H9 (cell line): ENCODE data around the gene CDK17. TPM values are rescaled to one million over a fixed set of nuclear protein-coding genes. Genes with fewer than 3 reads are reported as not detected.

Experiments used
- DNase-seq: peaks from one replicate; pipeline ENCODE4 v3.0.0-alpha.2; 2017
- H2AFZ ChIP-seq: one replicate; pipeline ENCODE4 v1.6.1; 2013; ENCODE audit warnings: mild to moderate bottlenecking, low read length, control low read depth, moderate library complexity
- H2AK5ac ChIP-seq: 2 replicates; pipeline ENCODE4 v1.6.1; 2013; ENCODE audit warnings: low read length, control low read depth, mixed read lengths; ENCODE audit not compliant: insufficient read length
- H2BK120ac ChIP-seq: one replicate; pipeline ENCODE4 v1.6.1; 2013; ENCODE audit warnings: low read depth, mild to moderate bottlenecking, low read length, control low read depth, inconsistent platforms; ENCODE audit not compliant: poor library complexity, severe bottlenecking
- H2BK12ac ChIP-seq: 2 replicates; pipeline ENCODE4 v1.6.1; 2013; ENCODE audit warnings: low read length, control low read depth, mixed read lengths, low read depth; ENCODE audit not compliant: insufficient read length
- H2BK15ac ChIP-seq: 2 replicates; pipeline ENCODE4 v1.6.1; 2013; ENCODE audit warnings: low read depth, low read length, control low read depth
- H2BK20ac ChIP-seq: one replicate; pipeline ENCODE4 v1.6.1; 2013; ENCODE audit warnings: low read depth, mild to moderate bottlenecking, low read length, control low read depth, inconsistent platforms; ENCODE audit not compliant: poor library complexity, severe bottlenecking
- H2BK5ac ChIP-seq: 2 replicates; pipeline ENCODE4 v1.6.1; 2013; ENCODE audit warnings: low read length, control low read depth, mixed read lengths; ENCODE audit not compliant: insufficient read length
- H3K14ac ChIP-seq: 2 replicates; pipeline ENCODE4 v1.6.1; 2013; ENCODE audit warnings: low read length, control low read depth; ENCODE audit not compliant: insufficient read depth
- H3K18ac ChIP-seq: 2 replicates; pipeline ENCODE4 v1.6.1; 2013; ENCODE audit warnings: low read depth, mild to moderate bottlenecking, mixed read lengths, low read length, control low read depth; ENCODE audit not compliant: insufficient read length
- H3K23ac ChIP-seq: 2 replicates; pipeline ENCODE4 v1.6.1; 2013; ENCODE audit warnings: low read length, control low read depth, mixed read lengths, low read depth; ENCODE audit not compliant: insufficient read length
- H3K23me2 ChIP-seq: 2 replicates; pipeline ENCODE4 v1.6.1; 2013; ENCODE audit warnings: low read depth, mild to moderate bottlenecking, mixed read lengths, low read length, control low read depth; ENCODE audit not compliant: insufficient read length, poor library complexity, severe bottlenecking
- H3K27ac ChIP-seq: 2 replicates; pipeline ENCODE4 v1.5.1; 2013; ENCODE audit warnings: low read length, control low read depth, mixed read lengths, low read depth; ENCODE audit not compliant: insufficient read length
- H3K27me3 ChIP-seq: 2 replicates; pipeline ENCODE4 v1.6.1; 2013; ENCODE audit warnings: low read length, control low read depth, inconsistent platforms; ENCODE audit not compliant: insufficient read depth
- H3K4ac ChIP-seq: 2 replicates; pipeline ENCODE4 v1.6.1; 2013; ENCODE audit warnings: low read depth, mild to moderate bottlenecking, control low read depth, inconsistent platforms, low read length, moderate library complexity
- H3K4me1 ChIP-seq: 2 replicates; pipeline ENCODE4 v1.6.1; 2013; ENCODE audit warnings: low read length, control low read depth, inconsistent platforms; ENCODE audit not compliant: insufficient read depth
- H3K4me2 ChIP-seq: 2 replicates; pipeline ENCODE4 v1.6.1; 2013; ENCODE audit warnings: low read length, control low read depth, mixed read lengths; ENCODE audit not compliant: insufficient read length, insufficient read depth
- H3K56ac ChIP-seq: 2 replicates; pipeline ENCODE4 v1.6.1; 2013; ENCODE audit warnings: low read depth, mild to moderate bottlenecking, mixed read lengths, low read length, control low read depth; ENCODE audit not compliant: insufficient read length
- H3K79me1 ChIP-seq: 2 replicates; pipeline ENCODE4 v1.6.1; 2013; ENCODE audit warnings: low read depth, mild to moderate bottlenecking, moderate library complexity, low read length, control low read depth, inconsistent platforms; ENCODE audit not compliant: insufficient read depth, poor library complexity, severe bottlenecking
- H3K79me2 ChIP-seq: 2 replicates; pipeline ENCODE4 v1.6.1; 2013; ENCODE audit warnings: low read length, control low read depth, inconsistent platforms; ENCODE audit not compliant: insufficient read depth
- H3K9ac ChIP-seq: 2 replicates; pipeline ENCODE4 v1.6.1; 2013; ENCODE audit warnings: low read length, control low read depth, mixed read lengths; ENCODE audit not compliant: insufficient read length; ENCODE audit errors: extremely low read depth
- H3K9me3 ChIP-seq: one replicate; pipeline ENCODE4 v1.6.1; 2013; ENCODE audit warnings: low read depth, low read length, inconsistent platforms; ENCODE audit not compliant: control insufficient read depth
- H3T11ph ChIP-seq: one replicate; pipeline ENCODE4 v1.6.1; 2013; ENCODE audit warnings: mild to moderate bottlenecking, low read length, control low read depth, inconsistent platforms
- H4K20me1 ChIP-seq: one replicate; pipeline ENCODE4 v1.6.1; 2013; ENCODE audit not compliant: control insufficient read depth, insufficient read length, insufficient read depth
- H4K5ac ChIP-seq: 2 replicates; pipeline ENCODE4 v1.6.1; 2013; ENCODE audit warnings: low read depth, mild to moderate bottlenecking, mixed read lengths, low read length, control low read depth; ENCODE audit not compliant: insufficient read length
- H4K8ac ChIP-seq: replicated peaks from 2 replicates; pipeline ENCODE4 v1.6.1; 2013; ENCODE audit warnings: low read length, control low read depth, mixed read lengths, low read depth; ENCODE audit not compliant: insufficient read length
- H4K91ac ChIP-seq: 2 replicates; pipeline ENCODE4 v1.6.1; 2013; ENCODE audit warnings: low read depth, mild to moderate bottlenecking, moderate library complexity, mixed read lengths, low read length, control low read depth; ENCODE audit not compliant: insufficient read length
- H3K27ac Mint-ChIP-seq, 3 experiments: 2 replicates in 2 of 3; 3 replicates in 1 of 3; pipeline ENCODE4 v1.8.0; 2020 to 2021; ENCODE audit warnings: mixed read lengths in 3 of 3, mild to moderate bottlenecking in 1 of 3, moderate library complexity in 1 of 3
- H3K27me3 Mint-ChIP-seq: 2 replicates; pipeline ENCODE4 v1.8.0; 2021; ENCODE audit warnings: low read depth, mild to moderate bottlenecking, moderate library complexity, mixed read lengths
- H3K36me3 Mint-ChIP-seq, 3 experiments: 2 replicates in 2 of 3; 3 replicates in 1 of 3; pipeline ENCODE4 v1.8.0; 2020 to 2021; ENCODE audit warnings: low read depth in 3 of 3, mixed read lengths in 3 of 3; ENCODE audit not compliant: insufficient read depth in 1 of 3
- H3K4me1 Mint-ChIP-seq, 2 experiments: 2 replicates each; pipeline ENCODE4 v1.8.0; 2020; ENCODE audit warnings: mixed read lengths in 2 of 2
- H3K4me3 Mint-ChIP-seq, 2 experiments: 2 replicates in 1 of 2; 3 replicates in 1 of 2; pipeline ENCODE4 v1.8.0; 2020 to 2021; ENCODE audit warnings: mild to moderate bottlenecking in 2 of 2, mixed read lengths in 2 of 2, moderate library complexity in 1 of 2
- H3K9me3 Mint-ChIP-seq, 2 experiments: 2 replicates in 1 of 2; 3 replicates in 1 of 2; pipeline ENCODE4 v1.8.0; 2020; ENCODE audit warnings: mild to moderate bottlenecking in 2 of 2, mixed read lengths in 2 of 2, moderate library complexity in 1 of 2
- CTCF ChIP-seq: fragments of 200-600 bp; sonication (generic); conservative IDR thresholded peaks from 3 replicates; pipeline ENCODE4 v1.8.0; 2021; ENCODE audit warnings: antibody characterized with exemption, mild to moderate bottlenecking
- WGBS: extraction: QIAGEN DNeasy Blood & Tissue Kit; methylation state at CpG from one replicate; pipeline ENCODE4 v1.1.7; 2013; ENCODE audit warnings: missing lambda C conversion rate, low lambda C conversion rate, mixed read lengths; ENCODE audit not compliant: insufficient read length; ENCODE audit errors: extremely low coverage; 5-methylcytosine and 5-hydroxymethylcytosine counted together
- total RNA-seq: library from RNA; stranded (reverse); gene quantifications from 2 replicates; pipeline ENCODE4 v1.2.1, GENCODE V29; 2021

The CDK17 gene
- total RNA-seq, 1 experiment from 2014 or later = 28.8 TPM

- Histone ChIP-seq H3K27me3 (no peaks in the 10 kb centered on the region), H3K9me3 (no peaks in the 10 kb centered on the region), H2BK20ac (no peak overlapping the region), H3K4me1 (no peaks in the 10 kb centered on the region), H3K18ac (no peak overlapping the region), H3K4me2 (no peak overlapping the region), H2BK12ac (no peak overlapping the region), H2AFZ (no peak overlapping the region), H3K4ac (no peak overlapping the region), H3K23me2 (no peaks in the 10 kb centered on the region), H4K5ac (no peak overlapping the region), H3T11ph (no peak overlapping the region), H2AK5ac (no peak overlapping the region), H4K91ac (no peak overlapping the region), H2BK5ac (no peak overlapping the region), H4K8ac (no peak overlapping the region), H3K23ac (no peak overlapping the region), H3K27ac (no peak overlapping the region), H2BK120ac (no peak overlapping the region), H3K79me2 (no peaks in the 10 kb centered on the region), H2BK15ac (no peak overlapping the region), H4K20me1 (no peaks in the 10 kb centered on the region), H3K56ac (no peak overlapping the region), H3K79me1 (no peaks in the 10 kb centered on the region), H3K9ac (no peak overlapping the region), H3K14ac (no peak overlapping the region)
- WGBS = no CpG with 5 or more reads among the region's 3 CpGs
- Mint-ChIP-seq H3K4me3 (no peak overlapping the region), H3K9me3 (no peaks in the 10 kb centered on the region; a peak in 1 of 5 replicates), H3K36me3 (peaks cover 0 to 4% (median 0%) of the 10 kb centered on the region in 3 experiments; a peak in 4 of 7 replicates), H3K4me1 (peaks cover 5 to 9% of the 10 kb centered on the region in 2 experiments; a peak in 3 of 4 replicates), H3K27me3 (no peaks in the 10 kb centered on the region), H3K27ac (no peak overlapping the region)
- TF ChIP-seq CTCF = no peak
- DNase-seq = no peak
Observed at GRCh38 chr12:96310067-96310466, 90.2 kb downstream of the CDK17 start.
